HG03442 (cell line): ENCODE results near the gene MYOZ3.
A peak's percentile ranks its signal among the peaks of the same experiment; 100 is the strongest.

Experiments used
- ATAC-seq: cut with Tn5 transposase; IDR thresholded peaks from one replicate; pipeline ENCODE4 v1.9.1; 2021; ENCODE audit warnings: mild to moderate bottlenecking, moderate library complexity; ENCODE audit not compliant: unreplicated experiment

MYOZ3 gene, protein sequence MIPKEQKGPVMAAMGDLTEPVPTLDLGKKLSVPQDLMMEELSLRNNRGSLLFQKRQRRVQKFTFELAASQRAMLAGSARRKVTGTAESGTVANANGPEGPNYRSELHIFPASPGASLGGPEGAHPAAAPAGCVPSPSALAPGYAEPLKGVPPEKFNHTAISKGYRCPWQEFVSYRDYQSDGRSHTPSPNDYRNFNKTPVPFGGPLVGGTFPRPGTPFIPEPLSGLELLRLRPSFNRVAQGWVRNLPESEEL

DNA sequence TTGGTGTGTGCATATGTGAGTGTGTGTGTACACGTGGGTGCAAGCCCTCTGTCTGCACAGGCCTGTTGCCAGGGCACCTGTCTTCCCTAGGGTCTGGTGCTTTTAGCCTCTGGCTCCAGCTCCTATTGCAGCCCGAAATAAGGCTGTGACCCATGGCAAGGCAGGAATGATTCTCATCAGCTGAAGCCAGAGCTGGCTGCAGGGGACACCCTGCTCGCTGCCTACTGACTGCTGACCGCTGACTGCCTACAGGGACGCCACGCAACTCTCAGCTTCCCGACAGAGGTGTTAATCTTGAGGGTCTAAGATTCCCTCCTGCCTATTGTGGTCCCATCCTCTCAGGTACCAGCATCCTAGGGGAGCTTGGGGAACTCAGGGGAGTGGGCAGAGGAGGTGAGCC lies at the start of gene MYOZ3:
MYOZ3 (plus strand) TSS at position 166 of the 400 bp plus-strand sequence. CDS start 1,691 bp downstream, outside the sequence.
- no peak for ATAC-seq

DNA sequence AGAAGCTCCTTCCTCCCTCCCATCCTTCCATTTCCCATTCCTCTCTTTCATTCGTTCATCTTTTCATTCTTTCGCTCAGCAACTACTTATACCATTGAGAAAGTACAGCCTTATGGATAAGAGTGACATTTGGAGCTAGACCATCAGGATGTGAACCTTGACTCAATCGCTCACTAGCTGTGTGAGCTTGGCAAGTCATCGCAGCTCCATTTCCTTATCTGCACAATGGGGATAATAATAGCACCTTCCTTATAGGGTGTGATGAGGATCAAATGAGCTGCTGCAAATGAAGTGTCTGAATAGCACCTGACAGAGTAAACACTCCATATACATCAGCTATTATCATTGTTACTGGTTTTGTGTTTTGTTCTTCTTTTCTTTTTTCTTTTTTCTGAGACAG lies 48.6 kb upstream of the MYOZ3 start:
- ATAC-seq: no peak

DNA sequence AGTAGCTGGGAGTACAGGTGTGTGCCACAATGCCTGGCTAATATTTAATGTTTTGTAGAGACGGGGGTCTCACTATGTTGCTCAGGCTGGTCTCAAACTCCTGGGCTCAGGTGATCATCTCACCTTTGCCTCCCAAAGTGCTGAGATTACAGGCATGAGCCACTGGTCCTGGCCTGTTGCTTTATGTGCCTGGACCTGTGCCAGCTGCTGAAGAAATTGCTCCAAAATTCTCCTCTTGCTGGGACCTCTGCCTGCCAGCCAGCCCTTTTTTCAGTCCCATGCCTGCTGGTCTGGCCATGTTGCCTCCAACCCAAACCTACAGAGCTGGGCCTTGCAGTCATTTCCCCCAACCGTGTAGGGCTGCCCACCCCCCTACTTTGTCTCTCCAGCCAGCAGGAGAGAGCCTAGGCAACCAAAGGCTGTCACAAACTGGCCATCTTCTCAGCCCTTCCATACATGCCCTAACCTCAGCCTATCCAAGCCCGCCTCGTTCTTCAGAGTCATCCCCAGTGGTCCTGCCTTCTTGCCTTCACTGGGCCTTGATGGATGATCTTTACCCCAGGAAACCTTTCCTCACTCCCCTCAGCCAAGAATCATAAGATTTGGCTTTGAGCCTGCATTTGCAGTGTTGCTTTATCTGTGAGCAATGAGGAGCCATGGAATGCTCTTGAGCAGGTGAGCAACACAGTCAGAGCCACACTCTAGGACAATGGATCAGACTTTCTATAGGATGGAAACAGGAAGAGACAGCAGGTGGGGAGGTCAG lies 48.0 kb upstream of the MYOZ3 start:
- ATAC-seq: no peak

DNA sequence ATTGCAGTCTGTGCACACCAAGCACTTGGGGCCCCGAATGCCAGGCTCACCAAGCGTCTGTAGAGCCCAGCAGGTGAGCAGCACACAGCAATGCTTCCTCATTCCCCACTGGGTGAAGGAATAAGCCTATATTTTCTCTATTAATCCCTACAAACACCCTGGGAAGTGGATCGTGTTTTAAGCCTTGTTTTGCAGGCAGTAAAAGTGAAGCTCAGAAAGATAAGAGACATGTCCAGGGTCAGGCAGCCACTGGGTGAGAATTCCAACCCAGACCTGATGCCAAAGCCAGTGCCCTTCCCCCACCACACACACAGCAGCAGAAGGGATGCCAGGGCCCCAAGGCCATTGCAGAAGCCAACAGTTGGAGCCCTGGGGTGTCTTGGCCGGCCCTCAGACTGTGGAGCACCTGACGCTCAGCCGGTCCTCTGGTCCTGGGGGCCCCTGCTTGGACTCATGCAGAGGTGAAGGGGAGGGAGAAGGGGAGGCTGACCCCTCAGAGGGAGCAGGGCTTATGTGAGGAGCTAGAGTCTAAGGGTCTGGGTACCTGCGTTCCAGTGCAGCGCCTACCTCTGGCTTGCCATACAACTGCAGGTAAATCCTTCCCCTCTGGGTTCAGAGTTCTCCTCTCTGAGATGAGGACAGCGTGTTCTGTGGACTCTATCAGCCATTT lies 46.9 kb upstream of the MYOZ3 start:
- ATAC-seq: no peak

DNA sequence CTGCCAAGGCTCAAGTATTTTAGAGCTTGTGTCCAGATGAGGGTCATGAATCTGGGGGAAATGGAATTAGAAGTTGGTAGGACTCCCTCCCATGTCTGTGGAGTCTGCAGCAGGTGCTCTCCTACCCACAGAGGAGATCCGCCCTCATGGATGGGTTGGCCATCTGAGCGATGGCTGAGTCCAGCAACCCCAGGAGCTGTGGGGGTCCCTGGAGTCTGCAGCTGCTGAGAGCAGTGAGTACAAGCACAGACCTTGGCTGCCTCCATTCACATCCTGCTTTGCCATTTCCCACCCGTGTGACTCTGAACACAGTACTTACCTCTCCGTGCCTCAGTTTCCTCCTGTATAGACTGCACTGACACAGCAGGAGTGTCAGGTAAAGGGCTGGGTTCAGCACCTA lies 46.4 kb upstream of the MYOZ3 start:
- ATAC-seq: no peak

DNA sequence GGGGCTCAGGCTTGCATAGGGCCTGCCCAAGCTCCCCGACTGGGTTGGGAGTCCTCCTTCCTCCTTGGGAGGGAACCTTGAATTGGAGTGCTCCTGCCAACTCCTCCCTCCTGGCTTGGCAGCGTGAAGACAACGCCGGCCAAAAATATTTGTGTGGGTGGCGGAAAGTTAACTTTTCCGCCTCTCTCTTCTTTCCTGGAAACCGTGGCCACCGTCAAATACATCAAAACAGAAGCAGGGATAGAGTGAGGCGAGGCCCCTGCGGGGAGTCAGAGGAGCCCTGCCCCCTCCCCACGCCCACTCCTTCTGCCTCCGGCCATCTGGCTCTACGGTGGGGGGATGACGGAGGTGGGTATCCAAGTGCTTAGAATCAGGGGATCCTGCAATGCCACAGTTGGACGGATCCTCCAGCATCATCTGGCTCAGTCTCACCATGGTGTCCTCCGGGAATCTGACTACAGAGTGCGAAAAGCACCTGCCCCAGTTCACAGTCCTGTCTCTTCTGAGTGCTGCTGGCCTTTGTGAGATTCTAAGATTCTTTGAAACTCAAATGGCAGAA lies 45.8 kb upstream of the MYOZ3 start:
- no peak for ATAC-seq

DNA sequence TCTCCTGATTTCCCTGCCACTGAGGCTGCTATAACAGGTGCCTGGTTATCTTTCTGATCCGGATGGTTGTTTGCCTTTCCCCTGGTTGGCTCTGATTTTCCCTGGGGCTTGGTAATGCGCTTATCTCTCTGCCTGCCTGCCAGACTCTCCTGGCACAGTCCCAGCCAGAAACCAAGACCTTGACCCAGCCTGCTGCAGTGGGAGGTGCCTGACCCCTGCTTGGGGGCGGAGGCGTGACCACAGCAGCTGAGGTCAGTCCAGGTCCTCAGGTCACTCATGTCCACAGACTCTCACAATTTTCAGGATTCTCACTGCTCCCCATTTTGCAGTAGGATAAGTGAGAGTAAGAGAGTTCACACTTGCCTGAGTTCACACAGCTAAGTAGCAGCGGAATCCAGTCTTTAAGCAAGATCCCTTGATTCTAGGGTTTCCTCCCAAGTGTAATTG lies 45.0 kb upstream of the MYOZ3 start:
- no peak for ATAC-seq

DNA sequence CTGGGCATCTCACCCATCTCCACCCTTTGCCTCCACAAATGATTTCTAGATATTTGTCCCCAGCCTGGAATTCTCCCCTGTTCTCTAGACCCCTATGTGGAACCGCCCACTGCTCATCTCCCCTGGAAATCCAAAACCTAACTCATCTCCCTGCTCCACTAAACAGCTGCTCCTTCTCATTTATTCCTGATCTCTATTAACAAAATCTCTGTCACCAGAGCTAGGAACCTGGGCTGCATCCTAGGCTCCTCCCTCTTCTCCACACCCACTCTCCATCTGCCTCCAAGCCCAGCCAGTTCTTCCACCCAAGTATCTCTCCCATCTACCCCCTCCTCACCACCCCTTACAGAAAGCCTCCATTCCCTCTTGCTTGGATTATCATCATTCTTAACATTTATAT lies 44.5 kb upstream of the MYOZ3 start:
- ATAC-seq: no peak

DNA sequence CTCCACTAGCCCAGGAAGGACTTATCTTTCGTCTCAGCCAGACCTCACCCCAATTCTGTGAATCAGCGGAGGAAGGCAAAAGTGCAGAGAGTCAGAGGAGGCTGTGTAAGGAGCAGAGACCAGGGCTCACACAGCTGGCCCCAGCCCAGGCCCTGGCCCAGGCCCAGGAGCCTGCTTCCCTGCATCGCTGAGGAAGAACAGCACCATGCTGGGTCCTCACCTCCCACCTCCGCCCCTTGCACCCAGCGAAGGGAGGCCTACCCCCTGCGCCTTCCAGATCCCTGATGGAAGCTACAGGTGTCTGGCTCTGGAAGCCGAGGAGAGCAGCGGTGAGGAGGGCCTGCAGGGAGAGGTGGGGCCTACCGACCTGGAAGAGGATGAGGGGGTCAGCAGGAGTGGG lies 42.9 kb upstream of the MYOZ3 start:
- ATAC-seq: no peak

DNA sequence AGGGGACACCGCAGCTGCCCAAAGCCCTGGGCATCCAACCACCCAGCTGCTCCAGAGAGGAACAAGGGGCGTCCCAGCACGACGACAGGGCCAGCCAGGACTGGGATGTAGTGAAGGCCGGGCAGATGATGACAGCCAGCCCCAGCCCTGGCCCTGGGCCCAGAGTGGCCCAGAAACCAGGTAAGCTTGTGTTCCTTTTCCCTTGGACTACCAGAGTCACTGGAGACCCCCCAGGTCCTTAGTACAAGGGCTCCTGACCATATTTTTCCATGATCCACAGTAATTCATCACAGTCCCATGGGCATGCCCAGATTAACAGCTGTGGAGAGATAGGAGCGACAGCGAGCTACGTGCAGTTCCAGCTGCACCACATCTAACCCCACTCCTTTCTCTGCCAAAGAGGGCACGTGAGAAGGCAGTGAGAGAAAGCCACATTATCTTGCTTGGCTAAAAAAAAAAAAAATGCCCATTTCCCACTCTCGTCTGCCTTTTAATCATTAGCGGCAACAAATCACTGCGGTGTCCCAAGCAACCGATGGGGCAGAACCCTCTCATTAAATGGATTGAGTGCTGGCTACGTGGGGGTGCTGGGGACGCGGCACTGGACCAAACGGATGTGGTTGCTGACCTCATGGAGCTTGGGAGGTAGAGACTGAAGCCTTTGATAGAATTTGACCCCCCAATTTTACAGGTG lies 42.3 kb upstream of the MYOZ3 start:
- no peak for ATAC-seq

DNA sequence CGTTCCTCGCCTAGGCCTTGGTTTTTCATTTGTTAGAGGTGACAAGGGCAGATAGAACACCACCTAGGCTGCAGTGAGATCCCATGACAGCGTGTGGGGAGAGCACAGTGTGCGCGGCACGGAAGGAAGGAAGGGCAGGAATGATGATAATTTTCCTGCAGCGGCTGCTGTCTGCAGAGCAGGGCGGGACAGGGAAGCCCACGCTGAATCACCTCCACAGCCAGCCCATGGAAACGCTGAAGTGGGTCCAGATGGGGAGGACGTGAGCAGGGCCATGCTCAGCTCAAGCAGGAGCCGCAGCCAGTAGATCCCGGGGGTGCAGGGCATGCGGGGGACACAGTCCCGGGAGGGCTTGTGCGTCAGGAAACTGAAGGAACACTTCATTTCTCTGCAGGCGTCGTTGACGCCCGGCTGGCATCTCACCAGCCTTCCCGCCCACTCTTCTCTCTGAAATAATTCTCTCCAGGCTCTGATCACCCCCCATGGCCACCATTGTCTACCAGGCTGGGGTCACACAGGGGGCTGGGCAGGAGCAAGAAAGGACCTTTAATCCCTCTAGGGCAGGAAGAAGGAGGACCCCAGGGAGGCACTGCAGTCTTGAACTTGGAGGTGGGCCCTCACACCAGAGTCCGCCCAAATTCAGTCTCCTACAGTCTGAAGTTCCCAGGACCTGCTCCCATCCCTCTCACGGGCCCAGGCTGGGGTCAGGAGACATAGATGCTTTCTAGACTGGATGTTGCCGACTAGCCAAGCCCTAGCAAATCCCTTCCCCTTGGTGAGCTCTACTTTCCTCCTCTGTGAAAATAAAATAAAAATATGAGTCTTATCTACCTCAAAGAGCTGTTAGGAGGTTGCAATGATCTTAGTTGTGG lies 41.5 kb upstream of the MYOZ3 start:
- no peak for ATAC-seq

DNA sequence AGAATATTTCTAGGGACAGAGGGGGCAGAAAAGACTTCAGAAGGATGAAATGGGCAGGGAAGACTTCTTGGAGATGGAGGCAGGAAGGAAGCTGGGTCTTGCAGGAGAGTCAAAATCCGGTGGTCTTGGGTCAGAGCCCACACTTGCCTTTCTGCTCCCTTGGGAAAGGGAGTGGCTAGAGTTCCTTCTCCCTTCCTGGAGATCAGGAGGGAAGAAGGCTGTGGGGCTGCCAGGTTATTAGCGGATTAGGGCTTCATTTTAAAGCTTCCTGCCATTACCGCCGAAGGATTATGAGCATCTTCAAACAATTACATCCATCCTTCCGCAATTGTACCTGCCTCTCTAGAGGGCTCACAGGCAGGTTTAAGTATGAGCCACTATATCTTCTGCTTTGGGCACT lies 39.8 kb upstream of the MYOZ3 start:
- ATAC-seq: no peak

DNA sequence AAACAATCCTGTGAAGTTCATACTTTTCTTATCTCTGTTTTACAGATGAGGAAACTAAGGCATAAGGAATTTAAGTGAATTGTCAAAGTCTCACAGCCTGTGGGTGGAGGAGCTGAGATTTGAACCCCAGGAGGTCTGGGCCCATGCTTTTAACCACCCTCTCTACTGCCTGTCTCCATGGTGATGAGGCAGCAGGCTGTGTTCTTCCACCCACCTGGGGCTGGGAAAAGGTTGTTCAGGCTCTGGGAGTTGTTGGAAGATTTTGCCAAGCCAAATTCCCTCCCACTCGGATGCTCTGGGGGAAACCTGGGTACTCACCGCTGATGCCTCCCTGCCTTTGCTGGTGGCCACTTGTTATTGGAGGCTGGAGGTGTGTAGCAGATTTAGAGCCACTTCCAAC lies 38.9 kb upstream of the MYOZ3 start:
- no peak for ATAC-seq

DNA sequence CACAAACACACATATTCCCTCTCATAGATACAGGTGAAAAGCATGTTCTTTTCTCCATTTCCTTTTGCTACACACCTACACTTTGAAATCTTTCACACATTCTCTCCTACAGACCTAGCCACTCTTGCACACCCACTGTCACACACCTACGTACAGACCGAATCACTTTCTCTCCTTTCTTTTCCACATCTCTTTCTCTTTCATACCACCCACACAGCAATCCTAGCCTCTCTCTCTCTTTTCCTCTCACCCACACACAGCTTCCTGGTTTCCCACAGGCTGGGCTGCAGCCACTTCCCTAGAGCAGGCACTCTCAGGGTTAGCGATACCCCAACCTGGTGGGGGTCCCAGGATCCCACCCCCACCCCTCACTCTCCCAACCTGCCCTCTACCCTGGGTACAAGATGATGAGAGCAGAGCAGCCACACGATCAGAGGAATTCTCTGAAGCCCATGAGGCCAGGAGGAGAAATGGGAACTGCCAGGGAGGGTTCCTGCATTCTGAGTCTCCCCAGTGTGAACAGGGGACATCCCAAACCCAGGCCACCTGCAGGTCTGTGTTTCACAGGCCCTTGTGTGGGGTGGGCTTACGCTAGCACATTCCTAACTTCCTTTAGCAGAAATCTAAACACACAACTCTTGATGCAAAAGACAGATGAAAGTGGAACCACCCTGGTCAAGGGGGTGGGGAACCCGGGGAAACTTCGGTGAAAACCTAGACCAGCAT lies 37.7 kb upstream of the MYOZ3 start:
- no peak for ATAC-seq

DNA sequence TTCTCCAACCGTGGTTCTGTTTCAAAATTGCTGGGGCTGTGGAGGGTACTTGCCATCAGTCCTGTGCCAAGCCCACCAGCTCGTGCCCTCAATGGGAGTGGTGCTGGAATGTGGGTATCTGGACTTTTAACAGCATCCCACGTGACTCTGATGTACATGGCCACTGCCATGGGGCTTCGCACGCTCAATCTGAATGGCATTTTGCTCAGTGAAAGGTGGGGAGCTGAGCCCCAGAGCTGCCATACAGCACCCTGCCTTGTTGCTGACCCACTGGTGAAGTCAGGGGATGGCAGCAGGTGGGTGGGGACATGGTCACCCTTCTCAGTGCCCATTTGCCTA lies 37.2 kb upstream of the MYOZ3 start:
- ATAC-seq: no peak

DNA sequence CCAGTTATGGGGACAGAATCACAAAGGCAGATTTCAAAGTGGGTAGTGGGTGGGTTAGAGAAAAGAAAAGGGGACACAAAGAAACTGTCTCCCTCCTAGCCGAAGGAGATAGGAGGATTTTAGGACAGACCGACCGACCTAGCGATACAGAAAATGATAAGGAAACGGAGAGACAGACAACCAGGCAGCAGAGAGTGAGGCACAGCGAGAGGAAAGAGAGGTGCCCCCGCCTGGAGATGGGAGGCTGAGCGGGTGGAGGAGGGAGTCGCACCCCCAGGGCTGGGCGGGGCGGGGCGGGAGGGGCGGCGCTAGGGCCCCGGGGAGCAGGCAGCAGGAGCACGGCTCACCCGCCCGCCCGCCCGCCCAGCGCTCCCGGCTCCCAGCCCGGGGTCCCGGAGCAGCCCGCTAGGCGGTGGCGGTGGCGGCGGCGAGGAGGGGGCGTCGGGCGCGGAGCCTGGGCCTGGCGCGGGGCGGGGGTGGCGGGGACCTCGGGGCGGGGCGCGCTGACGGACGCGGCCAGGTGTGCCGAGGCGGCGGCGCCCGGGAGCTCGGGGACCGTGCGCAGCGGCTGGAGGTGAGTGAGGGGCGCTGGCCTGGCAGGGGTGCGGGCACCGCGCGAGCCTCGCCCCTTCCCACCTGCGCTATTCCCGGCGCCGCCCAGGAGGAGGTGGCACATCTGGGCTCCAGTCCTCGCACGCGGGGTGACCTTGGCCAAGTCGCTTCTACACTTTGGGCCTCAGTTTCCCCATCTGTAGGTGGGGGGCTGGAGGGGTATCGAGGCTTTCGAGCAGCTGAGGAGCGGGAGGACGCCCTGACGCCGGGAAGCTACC lies 36.5 kb upstream of the MYOZ3 start:
- peak; percentile 34 for ATAC-seq

DNA sequence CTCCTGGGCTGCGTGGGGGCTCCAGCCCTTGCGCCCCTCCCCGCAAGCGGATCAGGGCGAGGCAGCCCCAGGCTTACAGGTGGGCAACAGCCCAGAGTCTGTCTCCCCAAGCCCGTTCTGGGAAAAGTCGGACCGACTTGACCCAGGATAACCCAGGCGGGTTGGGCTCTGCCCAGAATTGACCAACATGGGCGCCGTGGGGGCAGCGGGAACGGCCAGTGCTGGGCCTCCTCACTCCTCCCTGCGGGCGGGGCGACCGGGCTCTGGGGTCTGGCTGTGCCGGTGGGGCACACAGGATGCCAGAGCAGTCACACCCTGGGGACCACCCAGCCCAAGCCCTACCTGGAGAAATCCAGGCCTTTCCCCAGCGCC lies 35.9 kb upstream of the MYOZ3 start:
- ATAC-seq: no peak

DNA sequence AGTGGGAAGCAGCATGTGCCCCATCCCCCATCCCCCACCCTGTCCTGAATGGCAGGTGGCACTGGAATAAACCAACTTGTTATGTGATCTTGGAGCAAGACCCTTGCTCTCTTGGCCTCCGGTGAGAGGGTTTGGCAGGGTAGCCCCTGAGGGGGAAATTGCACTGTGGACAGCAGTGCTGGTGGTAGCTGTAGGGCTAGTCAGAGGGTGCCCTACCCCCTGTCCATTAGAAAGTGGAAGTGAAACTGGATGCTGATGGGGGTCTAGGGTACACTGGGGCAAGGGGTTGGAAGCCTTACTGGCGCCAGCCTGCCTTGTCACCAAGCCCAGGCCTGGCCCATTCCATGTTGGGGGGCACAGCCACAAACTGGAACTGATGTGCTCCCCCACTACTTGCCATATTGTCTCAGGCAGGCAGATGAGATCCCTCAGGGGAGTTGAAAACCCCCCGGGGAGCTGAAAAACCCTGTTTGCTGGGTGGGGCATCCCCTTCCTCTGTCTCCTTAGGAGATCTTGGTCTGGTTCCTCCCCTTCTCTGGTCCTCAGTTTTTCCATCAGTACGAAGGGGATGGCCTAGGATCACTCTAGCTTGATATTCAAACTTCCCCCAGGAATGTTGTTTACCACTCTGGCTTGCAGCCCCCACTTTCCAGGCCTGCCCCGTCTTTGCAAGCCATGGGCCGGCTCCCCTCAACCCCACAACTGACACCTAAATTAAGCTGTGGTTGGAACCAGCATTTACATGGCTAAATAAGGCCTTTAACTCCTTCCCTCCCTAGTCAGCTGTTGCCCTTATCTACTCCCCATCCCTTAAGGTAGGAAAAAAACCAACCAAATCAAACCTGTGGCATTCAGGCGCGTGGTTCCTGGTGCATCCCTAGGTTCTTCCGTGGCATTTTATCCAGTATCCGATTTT lies 35.0 kb upstream of the MYOZ3 start:
- peak; percentile 54 for ATAC-seq
